Stimulated activated naive CD8-positive, alpha-beta T cell treated with anti-CD3 and anti-CD28 coated beads, Interleukin-15, Interleukin-2, amounts not matched to agents 100 ng/mL and 50 ng/mL, for 24 hours (primary cell): ENCODE data around the gene MVP.
"Not testable (repeated sequence)": the region's sequence is repeated elsewhere in the genome, so short reads cannot be mapped to it uniquely, and the experiment has no call there.

Source experiments
- H3K27ac Mint-ChIP-seq: one replicate; pipeline ENCODE4 v1.8.0; 2021; ENCODE audit warnings: mild to moderate bottlenecking, mixed read lengths
- H3K27me3 Mint-ChIP-seq: one replicate; pipeline ENCODE4 v1.8.0; 2021; ENCODE audit warnings: mixed read lengths
- H3K36me3 Mint-ChIP-seq: one replicate; pipeline ENCODE4 v1.8.0; 2021; ENCODE audit warnings: low read depth, mixed read lengths
- H3K4me1 Mint-ChIP-seq: one replicate; pipeline ENCODE4 v1.8.0; 2021; ENCODE audit warnings: low read depth, mixed read lengths
- H3K4me3 Mint-ChIP-seq: one replicate; pipeline ENCODE4 v1.8.0; 2021; ENCODE audit warnings: mild to moderate bottlenecking, mixed read lengths
- H3K9me3 Mint-ChIP-seq: one replicate; pipeline ENCODE4 v1.8.0; 2021; ENCODE audit warnings: mixed read lengths

Gene MVP

GRCh38 chr16:29862383-29862883, 42.2 kb downstream of the MVP start:
- H3K27ac Mint-ChIP-seq = peak overlapping the region; percentile 95

GRCh38 chr16:29862884-29863668, 42.8 kb downstream of the MVP start, which contains the start of gene CDIPT:
Gene CDIPT (minus strand): TSS chr16:29863226. CDS start chr16:29862857, 369 bp downstream.
- Mint-ChIP-seq H3K36me3 (peaks cover 23% of the 10 kb centered on the region), H3K4me3 (peak within 1 kb of the TSS; percentile 99), H3K9me3 (no peaks in the 10 kb centered on the region), H3K27ac (peak within 1 kb of the TSS; percentile 100), H3K27me3 (no peaks in the 10 kb centered on the region), H3K4me1 (peaks cover 18% of the 10 kb centered on the region)

More at GRCh38 chr16:29862383-29862883, 42.2 kb downstream of the MVP start:
- peaks cover 18% of the 10 kb centered on the region for H3K4me1 Mint-ChIP-seq
- peaks cover 23% of the 10 kb centered on the region for H3K36me3 Mint-ChIP-seq
- peak overlapping the region; percentile 99 for H3K4me3 Mint-ChIP-seq
- H3K9me3 Mint-ChIP-seq = no peaks in the 10 kb centered on the region
- no peaks in the 10 kb centered on the region for H3K27me3 Mint-ChIP-seq

- Mint-ChIP-seq H3K27ac (no peak overlapping the region), H3K36me3 (peaks cover 17% of the 10 kb centered on the region), H3K4me3 (peak overlapping the region; percentile 99), H3K27me3 (no peaks in the 10 kb centered on the region), H3K4me1 (peaks cover 15% of the 10 kb centered on the region), H3K9me3 (no peaks in the 10 kb centered on the region)
Measured at GRCh38 chr16:29863669-29863984, 43.4 kb downstream of the MVP start.

GRCh38 chr16:29864205-29864604, 43.9 kb downstream of the MVP start:
- H3K36me3 Mint-ChIP-seq = peaks cover 11% of the 10 kb centered on the region
- H3K4me1 Mint-ChIP-seq = peaks cover 15% of the 10 kb centered on the region
- H3K9me3 Mint-ChIP-seq = no peaks in the 10 kb centered on the region
- no peaks in the 10 kb centered on the region for H3K27me3 Mint-ChIP-seq
- H3K27ac Mint-ChIP-seq = no peak overlapping the region
- peak overlapping the region; percentile 41 for H3K4me3 Mint-ChIP-seq

- H3K4me3 Mint-ChIP-seq = no peak overlapping the region
- H3K27me3 Mint-ChIP-seq = no peaks in the 10 kb centered on the region
- no peaks in the 10 kb centered on the region for H3K36me3 Mint-ChIP-seq
- no peak overlapping the region for H3K27ac Mint-ChIP-seq
- no peaks in the 10 kb centered on the region for H3K4me1 Mint-ChIP-seq
- no peaks in the 10 kb centered on the region for H3K9me3 Mint-ChIP-seq
Measured at GRCh38 chr16:29868396-29869009, 48.2 kb downstream of the MVP start.

GRCh38 chr16:29869067-29869466, 48.8 kb downstream of the MVP start:
- H3K27me3 Mint-ChIP-seq, H3K4me3 Mint-ChIP-seq, H3K4me1 Mint-ChIP-seq, H3K36me3 Mint-ChIP-seq, H3K9me3 Mint-ChIP-seq, H3K27ac Mint-ChIP-seq: not testable (repeated sequence)

GRCh38 chr16:29871822-29872546, 51.7 kb downstream of the MVP start:
- no peaks in the 10 kb centered on the region for H3K36me3 Mint-ChIP-seq
- no peak overlapping the region for H3K4me3 Mint-ChIP-seq
- peaks cover 8% of the 10 kb centered on the region for H3K4me1 Mint-ChIP-seq
- H3K27me3 Mint-ChIP-seq = peaks cover 9% of the 10 kb centered on the region
- no peaks in the 10 kb centered on the region for H3K9me3 Mint-ChIP-seq
- no peak overlapping the region for H3K27ac Mint-ChIP-seq

GRCh38 chr16:29873319-29873718, 53.1 kb downstream of the MVP start:
- no peaks in the 10 kb centered on the region for H3K36me3 Mint-ChIP-seq
- H3K4me3 Mint-ChIP-seq = no peak overlapping the region
- no peaks in the 10 kb centered on the region for H3K9me3 Mint-ChIP-seq

GRCh38 chr16:29875206-29875605, 54.9 kb downstream of the MVP start:
- no peaks in the 10 kb centered on the region for H3K36me3 Mint-ChIP-seq
- H3K27me3 Mint-ChIP-seq = peaks cover 25% of the 10 kb centered on the region
- no peaks in the 10 kb centered on the region for H3K9me3 Mint-ChIP-seq
- no peak overlapping the region for H3K4me3 Mint-ChIP-seq
- H3K4me1 Mint-ChIP-seq = peaks cover 16% of the 10 kb centered on the region
- H3K27ac Mint-ChIP-seq = no peak overlapping the region

More at GRCh38 chr16:29873319-29873718, 53.1 kb downstream of the MVP start:
- Mint-ChIP-seq H3K27ac (no peak overlapping the region), H3K4me1 (peaks cover 16% of the 10 kb centered on the region), H3K27me3 (peaks cover 19% of the 10 kb centered on the region)

- Mint-ChIP-seq H3K36me3 (no peaks in the 10 kb centered on the region), H3K9me3 (no peaks in the 10 kb centered on the region), H3K4me1 (peaks cover 16% of the 10 kb centered on the region), H3K4me3 (peak overlapping the region; percentile 68), H3K27ac (no peak overlapping the region), H3K27me3 (peaks cover 29% of the 10 kb centered on the region)
Measured at GRCh38 chr16:29876217-29876593, 55.9 kb downstream of the MVP start.

- Mint-ChIP-seq H3K9me3 (no peaks in the 10 kb centered on the region), H3K36me3 (no peaks in the 10 kb centered on the region), H3K4me1 (peaks cover 16% of the 10 kb centered on the region), H3K4me3 (peak overlapping the region; percentile 68), H3K27ac (no peak overlapping the region), H3K27me3 (peaks cover 29% of the 10 kb centered on the region)
Measured at GRCh38 chr16:29876594-29877249, 56.5 kb downstream of the MVP start.

GRCh38 chr16:29877266-29877961, 57.2 kb downstream of the MVP start:
- Mint-ChIP-seq H3K9me3 (no peaks in the 10 kb centered on the region), H3K4me1 (peaks cover 16% of the 10 kb centered on the region), H3K27ac (no peak overlapping the region), H3K36me3 (no peaks in the 10 kb centered on the region), H3K4me3 (peak overlapping the region; percentile 68), H3K27me3 (peaks cover 29% of the 10 kb centered on the region)

GRCh38 chr16:29878172-29878571, 57.9 kb downstream of the MVP start:
- Mint-ChIP-seq H3K27ac (no peak overlapping the region), H3K4me3 (no peak overlapping the region), H3K9me3 (no peaks in the 10 kb centered on the region), H3K4me1 (peaks cover 16% of the 10 kb centered on the region), H3K36me3 (no peaks in the 10 kb centered on the region), H3K27me3 (peaks cover 35% of the 10 kb centered on the region)

GRCh38 chr16:29881050-29881449, 60.8 kb downstream of the MVP start:
- Mint-ChIP-seq H3K4me1 (peaks cover 15% of the 10 kb centered on the region), H3K36me3 (no peaks in the 10 kb centered on the region), H3K27me3 (peaks cover 33% of the 10 kb centered on the region), H3K4me3 (no peak overlapping the region), H3K9me3 (no peaks in the 10 kb centered on the region), H3K27ac (no peak overlapping the region)
